Measurements from ENCODE around the gene ZKSCAN4. TPM values are rescaled to one million over a fixed set of nuclear protein-coding genes. Genes with fewer than 3 reads are reported as not detected.

ZKSCAN4 gene
- polyA plus RNA-seq, 1 donor from 2014 or later: 8.3 TPM

GRCh38 chr6:28213213-28213523 is 38.9 kb downstream of the ZKSCAN4 start:
- Histone ChIP-seq H3K9me3 (ENCODE audit: low read length) (no peaks in the 10 kb centered on the region), H3K4me3 (ENCODE audit: low read length) (peak overlapping the region; percentile 54), H3K4me2 (ENCODE audit: low read length) (no peak overlapping the region), H4K20me1 (ENCODE audit: insufficient read depth) (no peaks in the 10 kb centered on the region), H3F3A (ENCODE audit: insufficient read depth, low read length, poor library complexity, severe bottlenecking) (no peaks in the 10 kb centered on the region), H3K27ac (ENCODE audit: low read length) (no peak overlapping the region), H3K27me3 (ENCODE audit: insufficient read depth, low read depth, low read length) (peaks cover 90% of the 10 kb centered on the region), H3K9me2 (ENCODE audit: insufficient read depth, low read length) (no peaks in the 10 kb centered on the region), H3K9ac (ENCODE audit: low read length) (no peak overlapping the region), H2AFZ (ENCODE audit: low read depth, low read length) (no peak overlapping the region), H3K79me2 (replicated peaks; ENCODE audit: insufficient read depth, low read length) (no peaks in the 10 kb centered on the region), H3K36me3 (ENCODE audit: insufficient read depth, low read length) (no peaks in the 10 kb centered on the region)
- no peak for TF ChIP-seq CTCF (IDR thresholded peaks at IDR 0.05; ENCODE audit: poor library complexity, severe bottlenecking)
- no peak for TF ChIP-seq RAD21 (conservative IDR thresholded peaks at IDR 0.05)
- no peak for TF ChIP-seq POLR2AphosphoS5 (IDR thresholded peaks at IDR 0.05)
- TF ChIP-seq MXI1 (conservative IDR thresholded peaks at IDR 0.05; ENCODE audit: poor library complexity, severe bottlenecking): no peak
- no peak for TF ChIP-seq EP300 (conservative IDR thresholded peaks at IDR 0.05; ENCODE audit: poor library complexity, severe bottlenecking)
- TF ChIP-seq SMC3 (conservative IDR thresholded peaks at IDR 0.05; ENCODE audit: poor library complexity): no peak
- no peak for TF ChIP-seq TAF1 (IDR thresholded peaks at IDR 0.05; ENCODE audit: low read depth)
- no peak for TF ChIP-seq REST (IDR thresholded peaks at IDR 0.05; ENCODE audit: borderline replicate concordance)
- TF ChIP-seq EZH2 (IDR thresholded peaks at IDR 0.05; ENCODE audit: borderline replicate concordance, insufficient read depth, low read length, poor library complexity, severe bottlenecking): no peak

- no peaks in the 10 kb centered on the region for H3K36me3 ChIP-seq (ENCODE audit: insufficient read depth, low read length)
- H3K4me3 ChIP-seq (ENCODE audit: low read length): peak overlapping the region; percentile 54
- no peaks in the 10 kb centered on the region for H3K9me3 ChIP-seq (ENCODE audit: low read length)
- TF ChIP-seq TAF1 (IDR thresholded peaks at IDR 0.05; ENCODE audit: low read depth) (no peak), CTCF (IDR thresholded peaks at IDR 0.05; ENCODE audit: poor library complexity, severe bottlenecking) (no peak)
- H3F3A ChIP-seq (ENCODE audit: insufficient read depth, low read length, poor library complexity, severe bottlenecking): no peaks in the 10 kb centered on the region
- H3K9me2 ChIP-seq (ENCODE audit: insufficient read depth, low read length): no peaks in the 10 kb centered on the region
- no peaks in the 10 kb centered on the region for H4K20me1 ChIP-seq (ENCODE audit: insufficient read depth)
- H3K27me3 ChIP-seq (ENCODE audit: insufficient read depth, low read depth, low read length): peaks cover 93% of the 10 kb centered on the region
- H3K9ac ChIP-seq (ENCODE audit: low read length): no peak overlapping the region
- no peak overlapping the region for H3K4me2 ChIP-seq (ENCODE audit: low read length)
- H3K27ac ChIP-seq (ENCODE audit: low read length): no peak overlapping the region
- H2AFZ ChIP-seq (ENCODE audit: low read depth, low read length): no peak overlapping the region
- no peaks in the 10 kb centered on the region for H3K79me2 ChIP-seq (replicated peaks; ENCODE audit: insufficient read depth, low read length)
Observed at GRCh38 chr6:28212510-28213212, 39.4 kb downstream of the ZKSCAN4 start.
